EH (cell line): Measurements from ENCODE around the gene SLCO4A1.

ENCODE experiments used
- DNase-seq: peaks from one replicate; pipeline ENCODE4 v3.0.0-alpha.2; 2015; ENCODE audit warnings: low read depth

The SLCO4A1 gene, protein sequence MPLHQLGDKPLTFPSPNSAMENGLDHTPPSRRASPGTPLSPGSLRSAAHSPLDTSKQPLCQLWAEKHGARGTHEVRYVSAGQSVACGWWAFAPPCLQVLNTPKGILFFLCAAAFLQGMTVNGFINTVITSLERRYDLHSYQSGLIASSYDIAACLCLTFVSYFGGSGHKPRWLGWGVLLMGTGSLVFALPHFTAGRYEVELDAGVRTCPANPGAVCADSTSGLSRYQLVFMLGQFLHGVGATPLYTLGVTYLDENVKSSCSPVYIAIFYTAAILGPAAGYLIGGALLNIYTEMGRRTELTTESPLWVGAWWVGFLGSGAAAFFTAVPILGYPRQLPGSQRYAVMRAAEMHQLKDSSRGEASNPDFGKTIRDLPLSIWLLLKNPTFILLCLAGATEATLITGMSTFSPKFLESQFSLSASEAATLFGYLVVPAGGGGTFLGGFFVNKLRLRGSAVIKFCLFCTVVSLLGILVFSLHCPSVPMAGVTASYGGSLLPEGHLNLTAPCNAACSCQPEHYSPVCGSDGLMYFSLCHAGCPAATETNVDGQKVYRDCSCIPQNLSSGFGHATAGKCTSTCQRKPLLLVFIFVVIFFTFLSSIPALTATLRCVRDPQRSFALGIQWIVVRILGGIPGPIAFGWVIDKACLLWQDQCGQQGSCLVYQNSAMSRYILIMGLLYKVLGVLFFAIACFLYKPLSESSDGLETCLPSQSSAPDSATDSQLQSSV

DNA sequence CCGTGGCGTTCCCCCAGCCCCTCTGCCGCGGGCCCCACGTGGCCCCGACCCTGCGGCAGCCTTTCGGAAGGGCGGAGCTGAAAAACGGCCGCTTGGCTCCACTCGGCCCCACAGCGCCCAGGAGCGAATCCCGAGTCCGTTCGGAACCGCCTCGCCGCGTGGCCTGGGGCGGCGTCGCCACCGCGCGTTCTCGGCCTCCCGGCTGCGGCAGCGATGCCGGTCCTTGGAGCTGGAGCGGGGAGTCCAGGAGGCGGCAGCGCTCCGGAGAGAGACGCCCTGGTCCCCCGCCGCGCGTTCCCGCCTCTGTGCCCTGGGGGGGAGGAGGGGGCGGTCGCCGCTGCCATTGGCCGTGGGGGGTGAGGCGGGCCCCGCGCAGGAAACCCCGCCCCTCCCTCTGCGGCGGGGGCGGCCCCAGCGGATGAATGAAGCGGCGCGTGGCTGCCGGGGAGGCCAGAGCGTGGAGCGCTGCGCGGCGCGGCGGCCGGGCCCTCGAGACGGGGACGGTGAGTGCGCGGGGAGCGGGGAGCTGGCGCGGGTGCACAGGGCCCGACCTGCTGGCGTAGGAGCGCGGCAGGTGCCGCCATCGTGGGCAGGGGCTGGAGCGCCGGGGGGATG, at the start of gene SLCO4A1:
SLCO4A1 (plus strand) TSS at position 453 of the 615 bp plus-strand sequence. CDS start 13,952 bp downstream, outside the sequence.
- peak; percentile 69 for DNase-seq

DNA sequence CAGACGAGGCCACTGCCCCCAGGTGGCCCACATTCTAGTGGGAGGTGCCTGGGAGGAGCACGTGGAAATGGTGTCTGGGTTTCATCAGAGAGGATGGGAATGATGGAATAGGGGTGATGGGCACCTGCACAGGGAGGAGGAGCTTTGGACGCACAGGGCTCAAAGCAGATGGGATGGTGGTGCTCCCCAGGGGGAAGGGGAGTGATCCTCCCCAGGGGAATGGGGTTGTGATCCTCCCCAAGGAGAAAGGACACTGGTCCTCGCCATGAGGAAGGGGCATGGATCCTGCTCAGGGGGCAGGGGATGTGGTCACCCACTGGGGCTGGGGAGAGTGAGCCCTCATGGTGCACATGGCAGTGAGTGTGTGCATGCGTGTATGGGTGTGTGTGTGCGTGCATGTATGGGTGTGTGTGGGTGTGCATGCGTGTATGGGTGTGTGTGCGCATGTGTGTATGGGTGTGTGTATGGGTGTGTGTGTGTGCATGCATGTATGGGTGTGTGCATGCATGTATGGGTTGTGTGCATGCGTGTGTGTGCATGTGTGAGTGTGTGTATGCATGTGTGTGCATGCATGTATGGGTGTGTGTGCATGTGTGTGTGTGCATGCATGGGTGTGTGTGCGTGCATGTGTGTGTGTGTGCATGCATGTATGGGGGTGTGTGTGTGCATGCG, 49.7 kb upstream of the SLCO4A1 start:
- no peak for DNase-seq

DNA sequence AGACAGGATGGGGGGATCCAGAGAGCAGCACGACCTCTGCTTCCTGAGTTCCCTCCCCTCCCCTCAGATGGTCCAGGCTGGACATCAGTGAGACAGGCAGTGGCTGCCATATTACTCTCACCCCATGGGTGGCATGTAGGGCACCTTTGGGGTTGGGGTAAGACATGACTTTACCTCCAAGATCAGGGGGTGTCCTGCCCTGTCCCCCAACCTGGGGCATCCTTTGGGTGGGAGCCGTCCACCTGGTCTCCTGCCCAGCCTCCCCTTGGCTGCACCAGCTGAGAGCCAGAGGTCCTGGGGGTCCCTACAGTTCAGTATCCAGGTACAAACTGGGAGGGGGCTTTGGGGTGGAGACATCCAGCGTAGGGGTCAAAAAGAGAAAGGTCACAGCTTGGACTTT, 48.7 kb upstream of the SLCO4A1 start:
- no peak for DNase-seq

DNA sequence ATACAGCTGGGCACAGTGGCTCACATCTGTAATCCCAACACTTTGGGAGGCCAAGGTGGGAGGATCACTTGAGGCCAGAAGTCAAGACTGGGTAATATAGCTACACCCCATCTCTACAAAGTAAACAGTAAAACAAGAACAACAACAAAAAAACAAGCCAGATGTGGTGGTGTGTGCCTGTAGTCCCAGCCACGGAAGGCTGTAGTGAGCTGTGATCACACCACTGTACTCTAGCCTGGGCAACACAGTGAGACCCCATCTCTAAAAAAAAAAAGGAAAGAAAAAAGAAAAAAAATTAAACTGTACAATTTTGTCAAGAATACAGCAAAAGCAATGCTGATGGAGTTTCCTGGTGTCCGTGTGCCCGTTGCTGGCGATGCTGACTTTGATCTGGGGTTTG, 47.2 kb upstream of the SLCO4A1 start:
- no peak for DNase-seq

DNA sequence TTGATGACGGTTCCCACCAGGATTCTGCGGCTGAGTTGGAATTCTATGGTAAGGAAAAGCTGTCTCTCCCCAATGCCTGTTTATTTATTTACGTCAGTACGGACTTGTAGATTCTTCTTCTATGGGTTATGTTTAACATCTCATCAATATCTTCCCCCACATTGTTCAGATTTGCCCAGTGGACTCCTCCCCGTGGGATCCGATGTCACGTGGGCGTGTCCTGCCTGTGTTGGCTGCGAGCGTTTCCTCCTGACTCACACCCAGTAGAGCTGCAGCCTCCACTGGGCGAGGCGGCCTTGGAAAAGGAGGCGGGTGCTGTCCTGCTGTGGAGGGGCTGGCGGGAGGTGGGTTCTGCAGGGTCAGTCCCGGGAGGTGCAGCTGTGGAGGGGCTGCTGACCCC, 46.8 kb upstream of the SLCO4A1 start:
- DNase-seq, result peak; percentile 63

DNA sequence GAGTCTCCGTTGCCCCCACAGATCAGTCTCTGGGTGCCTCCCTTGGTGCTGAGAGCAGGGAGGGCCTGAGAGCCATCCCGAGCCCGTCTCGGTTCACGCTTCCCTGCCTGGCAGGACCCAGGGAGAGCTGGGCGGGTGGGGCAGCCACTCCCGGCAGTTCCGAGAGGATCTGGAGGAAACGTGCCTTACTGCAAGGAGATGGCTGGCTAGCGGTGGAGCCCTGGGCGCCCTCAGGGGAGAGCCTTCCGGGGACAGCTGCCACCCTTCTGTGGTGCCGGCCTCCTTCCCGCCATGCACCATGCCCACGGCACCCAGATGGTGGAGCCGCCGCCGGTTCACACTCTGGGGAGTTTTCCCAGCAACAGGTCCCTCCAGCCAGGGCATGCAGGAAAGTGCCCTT, 45.8 kb upstream of the SLCO4A1 start:
- no peak for DNase-seq

DNA sequence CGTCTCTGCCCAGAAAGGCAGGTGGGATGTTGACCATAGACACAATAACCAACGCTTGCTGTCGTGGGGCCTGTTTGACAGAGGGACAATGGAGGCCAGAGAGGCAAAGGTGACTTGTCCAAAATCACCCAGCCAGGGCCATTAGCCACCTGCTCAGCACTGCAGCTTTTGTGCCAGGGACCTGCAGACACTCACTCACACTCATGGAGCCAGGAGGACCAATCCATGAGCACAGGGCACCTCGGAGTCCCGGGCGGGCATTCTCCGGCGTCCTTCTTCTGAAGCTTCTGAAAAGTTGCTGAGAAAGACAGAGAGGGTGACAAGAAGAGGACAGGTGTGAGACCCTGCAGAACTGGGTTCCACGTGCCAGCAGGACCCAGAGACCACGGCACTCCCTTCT, 45.4 kb upstream of the SLCO4A1 start:
- DNase-seq, result no peak

DNA sequence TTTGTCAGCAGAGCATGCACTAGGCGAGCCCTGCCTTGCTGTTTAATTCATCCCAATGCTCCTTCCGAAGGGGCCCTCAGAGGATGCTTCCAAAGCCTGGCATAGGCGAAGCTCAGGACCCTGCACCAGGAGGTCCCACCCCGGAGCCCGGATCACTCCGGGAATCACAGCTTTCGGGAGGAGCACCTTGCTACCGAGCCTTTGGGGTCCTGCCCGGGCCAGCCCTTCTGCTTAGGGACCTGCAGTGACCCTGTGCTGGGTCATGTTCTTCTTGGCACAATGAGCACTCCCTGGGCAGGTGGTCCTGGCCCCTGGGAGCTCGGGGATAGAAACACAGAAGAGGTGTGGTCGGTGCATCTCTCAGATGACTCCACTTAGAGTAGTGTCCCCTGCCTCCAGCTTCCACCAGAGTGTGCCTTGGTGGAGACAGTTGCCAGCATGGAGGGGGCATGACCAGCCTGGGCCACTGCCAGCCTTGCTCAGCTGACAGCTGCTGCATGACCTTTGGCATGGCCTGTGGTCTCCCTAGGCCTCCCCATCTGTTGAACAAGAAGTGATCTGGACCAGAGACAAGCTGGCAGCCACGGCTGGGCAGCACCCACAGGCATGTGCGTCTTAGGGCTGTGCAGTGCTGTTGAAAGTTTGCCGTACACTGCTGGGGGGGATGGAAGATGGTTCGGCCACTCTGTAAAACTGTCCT, 44.7 kb upstream of the SLCO4A1 start:
- DNase-seq, result no peak

DNA sequence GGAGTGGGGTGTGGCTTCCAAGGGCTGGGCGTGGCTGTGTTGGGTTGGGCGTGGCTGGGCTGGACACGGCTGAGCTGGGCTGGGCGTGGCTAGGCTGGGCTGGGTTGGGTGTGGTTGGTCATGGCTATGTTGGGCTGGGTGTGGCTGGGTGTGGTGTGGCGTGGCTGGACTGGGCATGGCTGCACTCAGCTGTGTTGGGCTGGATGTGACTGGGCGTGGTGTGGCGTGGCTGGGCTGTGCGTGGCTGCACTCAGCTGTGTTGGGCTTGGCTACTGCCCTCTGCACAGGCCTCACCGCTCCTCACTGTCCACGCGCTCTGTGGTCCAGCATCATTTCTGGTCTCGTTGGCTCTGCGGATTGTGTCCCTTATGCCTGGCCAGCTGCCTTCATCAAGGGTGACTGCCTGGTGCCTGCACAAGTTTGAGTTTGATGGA, 43.5 kb upstream of the SLCO4A1 start:
- DNase-seq, result no peak

DNA sequence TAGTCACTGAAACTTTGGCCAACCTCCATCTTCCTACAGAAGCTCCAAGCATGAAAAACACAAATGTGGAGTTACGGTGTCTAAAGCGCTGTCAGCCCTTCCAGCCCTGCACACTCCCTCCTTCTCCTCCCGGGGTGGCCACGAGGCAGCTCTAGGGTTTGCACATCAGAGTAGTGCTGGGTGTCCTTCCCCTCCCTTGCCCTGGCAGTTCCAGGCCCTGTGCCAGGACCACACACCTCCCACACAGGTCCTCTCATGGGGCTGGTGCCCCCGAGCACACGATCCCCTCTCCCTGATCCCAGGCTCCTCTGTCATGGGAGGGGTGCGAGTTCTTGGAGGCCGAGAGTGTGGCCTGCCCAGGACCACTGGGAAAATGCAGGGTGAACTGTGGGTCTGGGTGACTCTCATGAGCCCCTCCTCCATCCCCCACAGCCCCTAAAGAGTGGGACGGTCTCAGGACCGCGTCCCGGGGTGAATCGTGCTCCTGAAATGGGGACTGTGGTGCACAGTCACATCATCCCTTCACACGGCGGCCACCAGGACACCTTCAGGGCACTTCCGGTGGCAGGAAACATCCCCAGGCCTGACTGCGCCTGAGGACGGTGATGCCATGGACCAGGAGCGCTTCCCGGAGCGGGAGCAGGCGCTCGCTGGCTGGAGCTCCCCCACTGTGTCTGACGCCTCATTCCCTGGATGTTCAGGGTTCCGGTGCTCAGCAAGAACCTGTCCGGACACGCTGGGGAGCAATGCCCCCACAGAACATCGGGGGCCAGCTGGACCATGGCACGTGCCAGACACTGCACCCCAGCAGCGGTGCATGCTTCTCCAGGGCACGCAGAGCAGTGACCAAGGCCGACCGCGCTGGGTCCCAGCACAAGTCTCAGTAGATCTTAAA, 42.8 kb upstream of the SLCO4A1 start:
- no peak for DNase-seq

DNA sequence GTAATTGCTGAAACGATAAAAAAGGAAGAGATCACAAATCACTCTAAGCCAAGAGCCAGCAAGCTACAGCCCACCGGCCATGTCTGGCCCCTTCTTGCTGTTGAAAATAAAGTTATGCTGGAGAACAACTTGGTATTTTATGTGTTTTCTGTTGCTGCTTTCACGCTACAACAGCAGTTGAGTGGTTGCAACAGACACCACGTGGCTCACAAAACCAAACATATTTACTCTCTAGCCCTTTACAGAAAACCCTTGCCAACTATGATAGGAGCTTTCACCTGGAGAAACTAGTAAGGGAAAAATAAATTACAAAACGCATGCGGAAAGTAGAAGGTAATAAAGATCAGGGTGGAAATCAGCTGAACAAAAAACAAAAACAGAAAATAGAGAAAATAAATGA, 41.1 kb upstream of the SLCO4A1 start:
- DNase-seq, result no peak

DNA sequence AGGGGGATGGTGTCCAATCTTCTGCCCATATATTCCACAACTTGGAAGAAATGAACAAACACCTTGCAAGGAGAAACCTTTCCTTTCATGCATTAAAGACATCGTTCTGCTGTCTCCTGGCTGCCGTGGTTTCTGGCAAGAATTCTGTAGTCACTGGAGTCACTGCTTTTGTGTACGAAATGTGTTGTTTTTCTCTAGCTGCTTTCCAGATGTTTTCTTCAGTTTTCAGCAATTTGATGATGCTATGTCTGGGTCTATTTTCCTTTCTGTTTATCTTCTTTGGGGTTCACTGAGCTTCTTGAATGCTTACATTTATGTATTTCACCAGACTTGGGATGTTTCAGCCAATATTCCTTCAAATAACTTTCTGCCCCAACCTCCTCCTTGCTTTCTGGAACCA, 40.6 kb upstream of the SLCO4A1 start:
- no peak for DNase-seq

DNA sequence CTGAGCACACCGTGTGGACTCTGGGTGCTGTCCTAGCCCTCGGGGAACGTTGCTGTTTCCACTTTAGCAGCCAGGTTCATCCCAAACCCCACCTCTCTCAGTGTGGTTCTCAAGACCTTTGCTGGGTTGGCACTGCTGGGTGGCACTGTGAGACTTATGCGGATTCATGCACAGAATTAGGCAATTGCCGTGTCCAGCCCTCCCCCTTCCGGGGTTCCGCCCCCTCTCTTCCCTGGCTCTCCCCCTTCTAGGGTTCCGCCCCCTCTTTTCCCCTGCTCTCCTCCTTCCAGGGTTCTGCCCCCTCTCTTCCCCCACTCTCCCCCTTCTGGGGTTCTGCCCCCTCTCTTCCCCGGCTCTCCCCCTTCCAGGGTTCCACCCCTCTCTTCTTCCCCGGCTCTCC, 39.8 kb upstream of the SLCO4A1 start:
- no peak for DNase-seq

DNA sequence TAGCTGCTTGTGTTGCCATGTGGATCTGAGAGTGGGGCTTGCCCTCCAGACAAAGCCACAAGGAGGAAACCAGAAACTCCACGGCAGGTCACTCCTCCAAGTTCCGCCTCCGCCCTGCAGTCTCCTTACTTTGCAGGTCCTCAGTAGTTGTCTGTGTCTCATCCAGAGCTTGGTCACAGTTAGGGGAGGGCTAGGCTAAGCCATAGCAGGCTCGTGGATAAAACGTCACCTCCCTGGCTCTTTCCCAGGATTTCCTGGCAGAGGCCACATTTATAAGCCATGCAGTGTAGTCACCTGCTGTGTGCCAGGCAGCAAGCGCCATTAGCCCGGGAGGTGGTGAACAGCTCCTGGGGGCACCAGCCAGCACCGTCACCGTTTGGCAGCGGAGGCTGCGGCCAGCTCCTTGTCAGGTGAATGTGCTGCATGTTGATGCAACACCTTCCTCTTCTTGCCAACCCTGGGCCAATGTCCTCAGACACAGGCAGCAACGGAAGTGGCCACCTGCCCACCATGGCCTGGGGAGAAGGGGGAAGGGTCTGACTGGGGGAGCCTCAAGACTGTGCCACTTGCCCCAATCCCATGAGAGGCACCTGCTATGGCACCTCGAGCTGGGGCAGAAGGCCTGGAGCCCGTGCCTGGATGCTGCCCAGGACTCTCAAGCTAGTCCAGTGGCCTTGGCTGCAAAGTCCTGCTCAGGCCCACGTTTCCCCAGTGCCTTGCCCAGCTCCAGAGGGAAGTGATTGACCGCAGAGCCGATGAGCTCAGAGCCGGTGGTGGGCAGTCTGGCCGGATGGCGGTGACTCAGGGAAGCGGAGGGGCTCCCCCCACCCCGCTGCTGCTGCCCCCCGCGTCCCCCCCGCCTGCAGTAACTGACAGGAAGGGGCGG, 39.0 kb upstream of the SLCO4A1 start:
- DNase-seq, result peak; percentile 87

DNA sequence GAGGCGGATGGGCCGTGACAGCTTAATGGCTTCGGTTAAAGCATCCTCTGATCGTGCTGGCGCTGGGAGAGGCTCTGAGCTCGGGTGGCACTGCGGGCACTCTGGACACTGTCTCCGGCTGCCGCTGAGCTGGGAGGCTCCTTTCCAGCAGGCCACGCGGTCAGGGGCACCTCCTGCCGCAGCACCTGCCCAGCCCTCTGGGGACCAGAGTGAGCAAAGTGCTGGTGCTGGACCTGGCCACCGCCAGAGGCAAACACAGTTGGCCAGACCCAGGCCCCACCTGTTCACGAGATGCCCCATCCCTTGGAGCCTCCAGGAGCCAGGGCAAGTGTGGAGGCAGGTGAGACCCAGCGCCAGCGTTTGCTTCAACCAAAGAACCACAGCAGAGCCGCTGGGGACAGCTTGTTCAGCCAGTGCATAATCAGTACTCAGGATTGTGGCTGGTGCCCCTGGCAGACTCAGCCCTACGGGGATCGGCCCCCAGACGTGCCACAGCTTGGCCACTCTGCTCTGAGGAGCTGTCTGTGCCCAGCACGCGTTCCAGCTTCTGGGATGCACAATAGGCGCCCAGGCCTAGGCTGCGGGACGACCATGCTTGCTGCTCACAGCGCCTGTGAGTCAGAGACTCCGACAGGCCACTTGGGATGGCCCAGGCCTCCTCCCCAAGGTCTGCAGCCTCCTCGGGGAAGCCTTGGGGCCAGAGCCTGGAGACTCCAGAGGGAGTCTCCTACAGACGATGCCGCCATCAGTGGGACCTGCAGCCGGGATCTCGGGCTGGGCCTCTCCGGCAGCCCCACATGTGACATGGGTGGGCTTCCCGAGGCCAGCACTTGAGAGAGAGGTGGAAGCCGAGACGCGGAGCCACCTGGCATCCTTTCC, 38.2 kb upstream of the SLCO4A1 start:
- DNase-seq, result no peak

DNA sequence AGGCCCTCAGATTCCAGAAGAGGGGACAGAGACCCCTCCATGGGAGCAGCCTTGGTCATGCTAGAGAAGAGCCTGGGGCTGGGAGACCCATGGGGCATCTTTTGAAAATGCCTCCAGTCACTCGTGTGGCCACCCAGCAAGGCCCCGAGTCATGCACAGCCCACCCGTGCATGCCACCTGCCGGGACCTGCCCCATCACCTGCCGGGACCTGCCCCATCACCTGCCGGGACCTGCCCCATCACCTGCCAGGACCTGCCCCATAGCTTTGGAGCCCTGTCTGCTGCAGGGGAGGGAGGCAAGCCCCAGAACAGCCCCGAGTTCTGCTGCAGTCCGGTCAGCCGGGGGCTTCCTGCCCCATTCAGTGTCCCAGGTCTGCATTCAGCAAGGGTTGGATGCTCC, 37.5 kb upstream of the SLCO4A1 start:
- no peak for DNase-seq

DNA sequence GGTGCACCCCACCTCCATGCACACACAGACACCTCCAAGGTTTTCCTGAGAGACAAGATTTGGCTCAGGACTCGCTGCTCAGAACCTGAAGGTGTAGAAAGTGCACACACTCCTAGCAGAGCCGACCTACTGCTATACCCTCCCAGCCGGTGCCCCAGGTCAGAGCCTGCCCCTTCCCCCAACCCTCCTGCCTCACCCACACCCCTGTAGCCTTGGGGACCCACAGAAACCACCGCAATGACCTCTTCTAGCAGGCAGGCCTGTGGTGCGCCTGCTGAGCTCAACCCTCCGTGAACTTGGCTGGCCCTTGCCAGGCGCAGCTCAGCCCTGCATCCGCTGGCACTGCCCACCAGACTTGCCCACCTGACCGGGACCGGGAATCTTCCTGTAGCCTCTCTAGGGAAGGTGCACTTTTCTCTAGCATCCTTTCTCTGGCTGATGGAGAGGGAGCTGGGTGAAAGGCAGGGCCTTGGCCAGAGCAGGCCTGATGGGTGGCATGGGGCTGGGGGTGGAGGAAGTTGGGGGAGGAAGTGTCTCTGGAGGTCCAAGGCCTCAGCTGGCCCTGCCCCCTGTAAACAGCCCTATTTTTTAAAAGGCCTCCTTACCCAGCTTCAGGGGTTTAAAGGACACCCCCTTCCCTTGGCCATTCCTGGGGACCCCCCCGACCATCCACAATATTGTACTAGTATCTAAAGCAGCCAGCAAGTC, 36.9 kb upstream of the SLCO4A1 start:
- DNase-seq, result no peak

DNA sequence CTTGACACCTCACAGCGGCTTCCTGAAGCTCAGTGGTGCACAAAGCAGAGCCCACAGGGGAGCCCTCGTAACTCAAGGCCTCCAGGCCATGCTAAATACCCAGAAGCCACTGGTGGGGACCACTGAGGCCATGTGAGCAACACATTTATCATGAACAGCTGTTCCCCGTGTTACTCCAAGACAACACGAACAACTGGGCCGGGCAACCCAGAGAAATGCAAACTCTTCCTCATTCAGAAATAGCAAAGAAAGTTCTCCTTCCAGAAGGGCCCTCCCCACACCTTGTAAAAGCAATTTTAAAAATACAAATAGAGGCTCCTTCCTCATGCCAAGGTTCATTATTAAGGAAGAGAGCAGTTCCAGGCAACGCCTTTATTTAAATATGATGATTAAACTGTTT, 36.3 kb upstream of the SLCO4A1 start:
- no peak for DNase-seq
